Dedifferentiated amniotic fluid mesenchymal stem cell (primary cell): ENCODE measurements around the gene SHC2.

Experiments used
- DNase-seq: peaks from one replicate; pipeline ENCODE4 v3.0.0-alpha.2; 2016; ENCODE audit errors: extremely low spot score

Gene SHC2

DNA sequence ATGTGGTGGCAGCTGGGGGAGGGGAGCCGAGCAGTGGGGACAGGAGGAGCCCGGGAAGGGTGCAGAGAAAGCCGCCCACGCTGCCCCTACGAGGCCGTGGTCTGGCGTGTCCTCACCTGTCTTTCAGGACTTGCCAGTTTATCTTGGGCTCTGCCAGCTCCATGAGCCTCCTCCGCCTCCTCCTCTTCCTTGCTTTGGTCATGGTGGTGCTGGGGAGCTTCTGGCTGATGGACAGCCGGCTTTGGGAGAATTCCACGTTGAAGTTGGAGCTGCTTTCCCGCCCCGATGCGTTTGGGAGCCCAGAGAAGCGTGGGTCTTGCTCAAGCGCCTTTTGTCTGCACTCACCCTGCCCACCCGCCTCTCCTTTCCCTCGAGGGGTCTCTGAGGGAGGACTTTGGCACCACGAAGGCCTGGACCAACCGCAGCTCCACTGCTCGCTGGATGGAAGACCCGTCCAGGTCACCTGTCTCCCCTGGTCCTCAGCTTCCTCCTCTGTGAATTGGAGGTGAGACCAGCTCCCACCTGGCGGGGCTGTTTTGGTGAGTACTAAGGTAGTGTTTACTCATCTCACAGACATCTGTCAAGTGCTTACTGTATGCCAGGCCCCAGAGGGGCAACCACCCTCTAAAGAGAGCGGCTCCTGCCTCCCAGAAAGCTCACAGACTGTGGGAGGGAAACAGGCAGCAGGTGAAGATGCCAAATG, 86.5 kb downstream of the SHC2 start:
- DNase-seq: no peak

DNA sequence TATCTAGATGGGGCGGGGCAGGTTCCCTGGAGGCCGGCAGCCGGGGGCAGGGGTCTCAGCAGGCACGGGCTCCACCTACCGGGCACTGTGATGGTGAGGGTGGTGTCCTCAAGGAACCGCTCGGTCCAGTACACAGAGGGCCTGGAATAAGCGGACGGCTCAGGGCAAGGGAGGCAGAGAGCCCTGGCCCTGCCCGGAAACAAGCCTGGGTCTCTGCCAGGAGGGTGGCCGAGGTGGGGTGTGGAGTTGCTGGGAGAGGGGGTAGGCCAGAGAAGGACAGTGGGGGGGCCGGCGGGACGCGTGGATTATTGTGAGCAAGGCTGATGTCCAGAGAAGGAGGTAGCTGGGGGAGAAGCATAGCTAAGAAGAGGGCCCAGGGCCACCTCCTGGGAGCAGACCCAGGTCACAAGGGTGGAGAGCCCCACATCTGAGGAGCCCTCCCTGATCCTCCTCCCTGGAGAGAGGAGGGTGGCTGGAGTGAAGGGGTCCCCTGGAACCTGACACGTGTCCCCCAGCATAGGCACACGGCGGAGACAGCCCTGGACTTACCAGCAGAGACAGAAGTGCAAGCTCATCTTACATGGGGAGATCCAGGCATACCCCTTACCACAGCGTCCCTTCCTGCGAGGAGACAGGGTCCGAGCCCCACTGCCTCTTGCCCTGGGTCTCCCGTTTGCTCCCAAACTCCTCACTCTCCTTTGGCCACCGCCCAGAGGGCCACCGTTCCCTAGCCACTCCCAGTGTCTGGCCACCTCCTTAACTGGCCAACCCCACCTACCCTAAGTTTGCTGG, 87.2 kb downstream of the SHC2 start:
- no peak for DNase-seq

DNA sequence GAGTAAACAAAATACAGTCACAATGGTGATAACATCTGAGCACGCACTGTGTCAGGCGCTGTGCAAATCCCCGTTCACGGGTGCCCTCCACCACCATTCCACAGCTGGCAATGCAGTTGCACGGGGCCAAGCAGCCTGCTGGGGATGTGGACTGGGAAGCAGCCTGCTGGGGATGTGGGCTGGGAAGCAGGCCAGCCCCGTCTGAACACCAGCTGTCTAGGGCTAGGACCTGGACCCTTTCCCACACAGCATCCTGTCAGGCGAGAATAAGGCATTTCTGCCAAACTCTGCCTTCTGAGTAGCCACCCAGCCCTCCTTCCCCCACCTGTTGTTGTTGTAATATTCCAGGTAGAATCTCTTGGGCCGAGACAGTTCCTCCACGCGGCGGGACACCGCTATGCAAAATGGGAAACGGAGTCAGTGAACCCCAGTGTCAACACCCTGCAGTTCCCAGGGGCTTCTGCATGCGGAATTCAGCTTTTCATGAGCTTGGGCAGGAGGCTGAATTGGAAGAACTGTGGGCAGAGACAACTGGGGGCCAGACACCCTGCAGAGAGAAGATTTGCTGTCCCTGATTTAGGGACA, 88.4 kb downstream of the SHC2 start:
- DNase-seq: no peak

DNA sequence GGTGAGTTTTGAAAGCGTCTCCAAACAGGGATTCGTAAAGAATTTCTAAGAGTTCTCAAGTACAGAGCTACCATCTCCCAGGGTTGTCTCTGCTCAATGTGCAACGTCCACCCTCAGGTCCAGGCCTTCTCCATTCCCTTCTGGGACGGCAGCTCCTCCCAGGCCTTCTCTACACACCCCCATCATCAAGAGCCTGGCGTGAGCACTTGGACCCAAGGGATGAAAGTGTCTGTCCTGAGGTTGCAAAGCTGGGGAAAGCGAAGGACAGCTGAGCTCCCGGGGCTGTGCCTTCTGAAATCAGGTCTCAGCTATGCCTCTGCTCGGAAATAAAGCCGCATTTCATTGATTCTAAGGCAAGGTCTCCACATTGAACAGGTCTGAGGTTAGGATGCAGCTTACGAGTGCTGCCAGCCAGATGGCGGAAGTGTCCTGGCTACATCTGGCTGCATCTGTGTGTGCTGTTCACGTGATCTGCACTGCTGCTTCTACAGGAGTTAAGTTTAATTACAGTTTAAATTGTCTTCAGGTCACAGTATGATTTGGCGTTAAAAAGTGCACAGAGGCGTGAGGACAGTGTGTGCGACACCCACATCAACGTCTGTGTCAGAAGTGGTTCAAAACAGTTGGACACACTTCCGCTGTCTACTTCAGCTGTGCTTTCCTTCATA, 89.2 kb downstream of the SHC2 start:
- no peak for DNase-seq

DNA sequence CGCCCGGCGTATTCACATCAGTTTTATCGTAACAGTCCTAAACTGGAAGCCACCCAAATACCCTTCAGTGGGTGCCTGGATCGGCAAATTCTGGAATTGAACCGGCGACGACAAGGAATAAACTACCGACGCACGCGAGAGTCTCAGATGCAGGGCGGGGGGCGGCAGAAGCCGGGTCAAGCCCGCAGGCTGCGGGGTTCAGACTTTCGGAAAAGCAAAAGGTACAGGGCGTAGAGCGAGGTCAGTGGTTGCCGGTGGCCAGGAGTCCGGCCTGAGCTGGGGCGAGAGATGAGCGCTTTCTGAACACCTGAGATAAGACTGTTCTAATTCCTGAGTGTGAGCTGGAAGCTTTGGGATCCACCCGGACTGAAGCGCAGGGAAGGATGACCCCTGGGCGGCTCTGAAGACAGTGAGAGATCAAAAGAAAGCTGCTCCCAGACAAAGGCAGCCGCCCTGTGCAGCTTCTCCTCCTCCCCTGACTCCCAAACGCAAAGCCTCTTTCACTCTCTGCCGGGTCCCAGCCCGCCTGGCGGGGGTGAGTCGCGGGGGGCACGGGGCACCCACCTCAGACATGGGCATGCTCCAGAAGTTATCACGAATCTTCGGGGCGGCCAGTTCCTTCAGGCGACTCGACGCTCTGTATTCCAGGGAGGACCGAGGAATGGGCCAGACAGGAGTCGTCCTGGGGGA, 90.0 kb downstream of the SHC2 start:
- DNase-seq: no peak

DNA sequence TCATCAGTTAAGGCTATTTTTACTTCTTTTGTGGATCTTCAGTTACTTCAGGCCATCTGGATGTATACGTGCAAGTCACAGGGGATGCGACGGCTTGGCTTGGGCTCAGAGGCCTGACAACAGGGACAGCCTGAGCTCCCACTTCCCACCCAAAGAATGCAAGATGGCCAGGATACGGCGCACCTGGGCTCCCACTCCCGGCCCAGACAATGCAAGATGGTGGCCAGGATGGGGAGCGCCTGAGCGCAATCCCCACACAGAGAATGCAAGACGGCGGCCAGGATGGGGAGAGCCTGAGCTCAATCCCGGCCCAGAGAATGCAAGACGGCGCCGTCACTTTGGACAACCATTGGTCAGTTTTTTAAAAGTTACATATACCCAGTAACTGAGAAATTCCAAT, 91.0 kb downstream of the SHC2 start:
- no peak for DNase-seq

DNA sequence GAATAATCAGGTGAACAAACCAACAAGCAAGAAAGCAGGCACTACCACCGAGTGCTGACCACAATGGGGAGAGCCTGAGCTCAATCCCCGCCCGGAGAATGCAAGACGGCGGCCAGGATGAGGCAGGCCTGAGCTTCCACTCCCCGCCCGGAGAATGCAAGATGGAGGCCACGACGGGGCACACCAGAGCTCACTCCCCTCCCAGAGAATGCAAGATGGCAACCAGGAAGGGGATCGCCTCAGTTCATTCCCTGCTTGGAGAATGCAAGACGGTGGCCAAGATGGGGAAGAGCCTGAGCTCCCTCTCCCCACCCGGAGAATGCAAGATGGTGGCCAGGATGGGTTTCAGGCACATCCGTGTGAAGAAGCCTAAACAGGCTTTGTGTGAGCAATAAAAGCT, 91.6 kb downstream of the SHC2 start:
- no peak for DNase-seq

DNA sequence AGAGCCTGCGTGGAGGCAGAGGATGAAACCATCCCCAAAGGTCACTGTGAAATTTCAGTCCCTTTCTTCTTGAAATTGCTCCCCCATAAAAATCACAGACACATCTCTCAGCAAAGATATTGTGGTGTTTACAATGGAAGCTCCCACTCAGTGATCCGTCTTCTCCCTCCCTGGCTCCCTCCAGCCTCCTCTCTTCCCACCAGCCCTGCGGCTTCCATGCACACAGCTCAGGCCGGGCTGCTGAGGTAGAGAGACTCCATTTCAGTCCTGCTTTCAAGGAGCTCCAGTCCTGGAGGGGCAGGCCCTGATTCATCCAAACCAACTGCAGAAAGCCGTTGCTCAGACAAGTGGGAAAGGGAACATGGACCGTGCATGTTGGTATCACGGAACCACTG, 92.2 kb downstream of the SHC2 start:
- no peak for DNase-seq

DNA sequence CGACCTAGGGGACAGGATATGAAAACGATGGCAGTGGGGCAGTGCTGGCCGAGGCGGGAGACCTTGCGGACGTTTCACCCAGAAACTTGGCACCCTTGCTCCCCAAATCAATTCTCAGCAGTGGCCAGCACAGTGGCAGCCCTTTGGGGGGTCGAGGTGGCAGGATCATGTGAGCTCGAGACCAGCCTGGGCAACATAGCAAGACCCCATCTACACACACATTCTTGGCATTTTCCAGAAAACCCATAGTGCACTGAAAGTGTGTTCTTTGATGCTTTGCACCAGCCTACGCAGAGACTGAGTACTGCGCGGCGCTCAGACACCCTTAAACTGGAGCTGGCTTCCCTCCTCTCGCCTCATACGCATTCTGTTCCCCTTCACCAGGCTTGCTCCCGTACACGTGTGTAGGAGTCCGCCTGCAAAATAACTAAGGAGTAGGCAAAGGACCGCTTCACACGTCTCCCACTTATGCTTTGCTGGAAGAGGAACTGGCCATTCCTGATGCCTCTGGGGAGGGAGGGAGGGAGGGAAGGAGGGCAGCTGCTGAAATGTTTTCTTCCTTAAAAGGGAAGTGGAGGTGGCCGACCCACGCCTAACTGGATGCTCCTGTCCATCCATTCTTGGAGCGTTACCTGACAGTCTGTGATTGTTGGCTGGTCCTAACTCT, 92.7 kb downstream of the SHC2 start:
- DNase-seq: no peak

DNA sequence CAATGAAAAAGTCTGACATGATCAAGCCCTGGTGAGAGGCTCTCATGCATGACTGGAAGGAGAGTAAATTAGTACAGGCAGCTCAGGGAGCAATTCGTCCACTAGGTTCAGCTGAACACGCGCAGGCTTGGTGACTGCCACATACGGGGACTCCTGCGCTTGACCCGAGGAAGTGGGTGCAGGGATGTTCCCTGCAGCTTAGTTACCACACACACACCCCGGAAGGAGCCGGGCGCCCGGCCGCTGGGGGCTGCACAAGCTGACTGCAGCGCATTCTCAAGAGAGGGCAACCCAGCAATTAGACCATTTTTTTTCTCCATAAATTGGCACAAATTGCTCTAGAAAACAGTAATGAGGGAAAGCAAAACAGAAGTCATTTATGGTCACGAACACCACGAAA, 93.3 kb downstream of the SHC2 start:
- DNase-seq: no peak

DNA sequence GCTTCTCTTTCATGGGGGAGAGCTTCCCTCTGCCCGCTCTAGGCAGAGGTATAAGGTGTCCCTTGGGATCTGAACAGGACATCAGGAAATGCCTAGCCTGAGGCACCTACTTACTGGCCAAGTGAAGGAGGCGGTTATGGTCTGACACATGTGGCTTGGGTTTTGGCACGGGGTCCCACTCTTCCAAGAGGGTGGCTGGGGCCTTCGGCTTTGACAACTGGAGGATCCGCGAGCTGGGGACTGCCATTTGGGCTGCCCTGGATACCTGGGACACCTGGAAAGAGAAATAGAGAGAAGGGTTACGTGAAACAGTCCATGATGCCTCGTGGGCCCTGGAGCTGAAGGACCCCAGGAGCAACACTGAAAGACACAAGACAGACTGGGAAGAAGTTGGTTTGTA, 93.9 kb downstream of the SHC2 start:
- DNase-seq: no peak
